Measurements from ENCODE around the gene PCGF6. TPM values are rescaled to one million over a fixed set of nuclear protein-coding genes. Genes with fewer than 3 reads are reported as not detected.
A peak's percentile ranks its signal among the peaks of the same experiment; 100 is the strongest.

Gene PCGF6
- total RNA-seq, 2 experiments from 2014 or later: 13.9 to 15.1 TPM

GRCh38 chr10:103307594-103307993, 43.3 kb downstream of the PCGF6 start:
- CTCF ChIA-PET: interaction anchor here (1.0 to 1.3 kb wide), 2 partner anchors 26 to 63 kb away, joined by 3 read pairs; no protein-coding TSS in a partner anchor
- no peaks in the 10 kb centered on the region for H3K27me3 Mint-ChIP-seq
- POLR2A ChIA-PET: no interaction called here
- no peak for DNase-seq
- no peaks in the 10 kb centered on the region for H3K4me1 Mint-ChIP-seq
- H3K27ac Mint-ChIP-seq: no peak overlapping the region
- H3K9me3 Mint-ChIP-seq: no peaks in the 10 kb centered on the region
- H3K4me3 Mint-ChIP-seq: no peak overlapping the region
- peaks cover 41% of the 10 kb centered on the region for H3K36me3 Mint-ChIP-seq (ENCODE audit: low read depth)

DNA sequence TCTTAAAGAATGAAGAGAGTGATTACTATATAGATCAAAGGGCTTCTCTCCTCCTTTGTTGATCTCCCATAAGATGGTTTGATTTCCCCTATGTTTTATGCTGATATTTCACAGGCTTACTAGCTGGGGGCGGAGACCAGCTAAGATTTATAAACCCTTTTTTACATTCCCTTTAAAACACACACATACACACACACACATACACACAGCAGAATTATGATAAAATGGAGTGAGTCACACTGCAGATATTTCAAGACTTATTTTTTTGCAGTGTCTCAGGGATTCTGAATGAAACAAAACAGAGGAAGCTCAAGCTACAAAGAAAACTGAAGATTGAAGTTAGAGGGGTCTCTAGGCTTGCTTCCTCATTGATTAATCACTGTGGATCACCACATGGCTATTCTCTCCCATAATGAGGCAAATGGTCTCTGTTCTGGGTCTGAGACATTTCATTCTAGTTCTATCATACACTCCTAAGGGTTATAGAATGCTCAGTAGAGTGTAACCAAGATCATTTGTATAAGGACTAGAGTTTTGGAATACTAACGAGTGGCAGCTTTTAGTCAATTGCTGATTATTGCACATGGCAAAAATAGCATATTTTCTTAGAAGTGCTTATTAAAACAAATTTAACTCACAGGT, 55.4 kb downstream of the PCGF6 start:
- Mint-ChIP-seq H3K27me3 (peaks cover 5% of the 10 kb centered on the region), H3K4me3 (no peak overlapping the region), H3K36me3 (ENCODE audit: low read depth) (no peaks in the 10 kb centered on the region), H3K9me3 (no peaks in the 10 kb centered on the region), H3K4me1 (peaks cover 4% of the 10 kb centered on the region), H3K27ac (no peak overlapping the region)
- CTCF ChIA-PET: no interaction called here
- no peak for DNase-seq
- POLR2A ChIA-PET: no interaction called here

GRCh38 chr10:103291588-103291987, 59.4 kb downstream of the PCGF6 start:
- POLR2A ChIA-PET: no interaction called here
- CTCF ChIA-PET: interaction anchor here (0.9 kb wide), 1 partner anchor 14 kb away, joined by 4 read pairs; the partner anchor contains the start of gene INA
- H3K4me1 Mint-ChIP-seq: no peaks in the 10 kb centered on the region
- H3K27ac Mint-ChIP-seq: no peak overlapping the region
- peaks cover 34% of the 10 kb centered on the region for H3K27me3 Mint-ChIP-seq
- DNase-seq: no peak
- H3K9me3 Mint-ChIP-seq: no peaks in the 10 kb centered on the region
- H3K4me3 Mint-ChIP-seq: no peak overlapping the region
- no peaks in the 10 kb centered on the region for H3K36me3 Mint-ChIP-seq (ENCODE audit: low read depth)

GRCh38 chr10:103287992-103288391, 62.9 kb downstream of the PCGF6 start:
- Mint-ChIP-seq H3K27ac (no peak overlapping the region), H3K4me1 (no peaks in the 10 kb centered on the region), H3K9me3 (no peaks in the 10 kb centered on the region), H3K36me3 (ENCODE audit: low read depth) (no peaks in the 10 kb centered on the region), H3K4me3 (no peak overlapping the region), H3K27me3 (peaks cover 43% of the 10 kb centered on the region)
- ChIA-PET POLR2A (no interaction called here), CTCF (no interaction called here)
- no peak for DNase-seq

DNA sequence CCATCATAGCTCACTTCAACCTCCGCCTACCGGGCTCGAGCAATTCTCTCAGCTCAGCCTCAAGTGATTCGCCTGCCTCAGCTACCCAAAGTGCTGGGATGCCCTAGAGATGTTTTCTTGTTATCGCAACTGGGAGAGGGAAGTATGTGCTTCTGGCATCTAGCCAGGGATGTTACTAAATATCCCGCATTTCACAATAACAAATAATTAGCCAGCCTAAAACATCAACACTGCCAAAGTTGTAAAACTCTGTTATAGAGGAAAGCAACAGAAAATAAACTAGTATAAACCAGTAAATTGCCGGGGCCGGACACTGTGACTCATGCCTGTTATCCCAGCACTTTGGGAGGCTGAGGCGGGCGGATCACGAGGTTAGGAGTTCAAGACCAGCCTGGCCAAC, 66.8 kb downstream of the PCGF6 start:
- Mint-ChIP-seq H3K4me3 (no peak overlapping the region), H3K4me1 (no peaks in the 10 kb centered on the region), H3K36me3 (ENCODE audit: low read depth) (no peaks in the 10 kb centered on the region), H3K27ac (no peak overlapping the region), H3K27me3 (peaks cover 64% of the 10 kb centered on the region), H3K9me3 (no peaks in the 10 kb centered on the region)
- no peak for DNase-seq
- ChIA-PET POLR2A (no interaction called here), CTCF (no interaction called here)

DNA sequence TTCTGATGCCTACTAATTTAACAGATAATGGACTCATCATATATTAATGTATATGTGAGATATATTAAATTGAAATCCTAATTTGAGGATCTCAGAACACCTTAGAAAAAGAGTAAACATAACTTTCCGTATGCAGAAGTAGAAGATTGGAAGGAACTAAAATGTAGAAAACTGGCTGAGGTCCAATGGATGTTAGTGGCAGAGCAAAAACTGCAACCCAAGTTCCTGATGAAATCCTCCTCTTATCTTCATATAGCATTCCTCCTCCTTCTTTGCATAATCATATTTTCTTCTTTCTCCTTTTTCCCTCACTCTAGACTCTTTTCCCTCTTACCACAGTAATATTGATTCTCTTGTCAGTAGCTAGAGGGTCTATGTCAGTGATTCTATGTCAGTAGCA, 68.0 kb downstream of the PCGF6 start:
- peaks cover 7% of the 10 kb centered on the region for H3K4me1 Mint-ChIP-seq
- CTCF ChIA-PET: no interaction called here
- POLR2A ChIA-PET: no interaction called here
- H3K36me3 Mint-ChIP-seq (ENCODE audit: low read depth): peaks cover 4% of the 10 kb centered on the region
- no peaks in the 10 kb centered on the region for H3K9me3 Mint-ChIP-seq
- no peak overlapping the region for H3K27ac Mint-ChIP-seq
- no peak overlapping the region for H3K4me3 Mint-ChIP-seq
- no peak for DNase-seq
- peaks cover 64% of the 10 kb centered on the region for H3K27me3 Mint-ChIP-seq

DNA sequence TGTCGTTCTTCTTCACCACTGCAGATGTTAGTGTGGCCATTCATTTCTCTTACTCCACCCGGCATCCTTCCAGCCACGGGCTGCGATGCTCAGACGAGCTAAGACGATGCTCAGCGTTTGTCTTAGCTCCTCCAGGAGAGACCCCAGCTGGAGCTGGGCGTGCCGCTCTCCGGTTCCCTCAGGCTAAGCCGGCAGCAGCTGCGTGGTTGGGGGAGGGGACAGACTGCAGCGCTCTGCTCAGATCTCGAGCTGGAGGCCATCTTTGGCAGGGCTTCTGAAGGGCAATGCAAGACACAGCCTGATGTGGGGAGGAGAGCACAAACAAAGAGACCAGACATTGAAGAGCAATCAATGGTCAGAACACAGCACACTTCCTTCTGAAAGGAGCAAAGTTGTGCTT, 69.2 kb downstream of the PCGF6 start:
- H3K36me3 Mint-ChIP-seq (ENCODE audit: low read depth): peaks cover 4% of the 10 kb centered on the region
- ChIA-PET CTCF (no interaction called here), POLR2A (interaction anchor here (1.1 kb wide), 1 partner anchor 89 kb away, joined by 3 read pairs; no protein-coding TSS in a partner anchor)
- peaks cover 64% of the 10 kb centered on the region for H3K27me3 Mint-ChIP-seq
- no peaks in the 10 kb centered on the region for H3K9me3 Mint-ChIP-seq
- peaks cover 10% of the 10 kb centered on the region for H3K4me1 Mint-ChIP-seq
- no peak overlapping the region for H3K4me3 Mint-ChIP-seq
- no peak overlapping the region for H3K27ac Mint-ChIP-seq
- no peak for DNase-seq

DNA sequence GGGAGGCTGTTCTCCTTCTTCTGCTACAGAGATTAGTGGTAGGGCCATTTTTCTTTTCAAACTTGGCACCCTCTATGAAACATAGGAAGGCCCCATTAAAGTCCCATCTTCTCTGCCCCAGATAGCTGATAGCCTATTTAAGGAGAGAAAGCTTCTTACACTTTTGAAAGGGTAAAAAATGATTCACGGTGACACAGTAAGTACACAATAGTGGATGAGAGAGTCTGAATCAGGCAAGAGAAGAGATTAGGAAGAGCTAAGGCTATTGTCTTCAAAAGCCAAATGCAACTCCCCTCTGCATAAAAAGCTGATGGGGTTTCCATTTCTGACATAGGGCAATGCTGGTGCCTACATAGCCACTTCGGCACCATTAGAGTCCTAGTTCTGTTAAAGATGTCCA, 70.4 kb downstream of the PCGF6 start:
- ChIA-PET POLR2A (interaction anchor here (1.1 to 1.4 kb wide), 2 partner anchors 25 to 88 kb away, joined by 3 read pairs; no protein-coding TSS in a partner anchor), CTCF (interaction anchor here (0.6 to 1.5 kb wide), 2 partner anchors 210 to 1096 kb away, joined by 3 read pairs; no protein-coding TSS in a partner anchor)
- Mint-ChIP-seq H3K4me3 (no peak overlapping the region), H3K9me3 (no peaks in the 10 kb centered on the region), H3K4me1 (peaks cover 14% of the 10 kb centered on the region), H3K27me3 (peaks cover 70% of the 10 kb centered on the region), H3K36me3 (ENCODE audit: low read depth) (peaks cover 4% of the 10 kb centered on the region), H3K27ac (no peak overlapping the region)
- no peak for DNase-seq

DNA sequence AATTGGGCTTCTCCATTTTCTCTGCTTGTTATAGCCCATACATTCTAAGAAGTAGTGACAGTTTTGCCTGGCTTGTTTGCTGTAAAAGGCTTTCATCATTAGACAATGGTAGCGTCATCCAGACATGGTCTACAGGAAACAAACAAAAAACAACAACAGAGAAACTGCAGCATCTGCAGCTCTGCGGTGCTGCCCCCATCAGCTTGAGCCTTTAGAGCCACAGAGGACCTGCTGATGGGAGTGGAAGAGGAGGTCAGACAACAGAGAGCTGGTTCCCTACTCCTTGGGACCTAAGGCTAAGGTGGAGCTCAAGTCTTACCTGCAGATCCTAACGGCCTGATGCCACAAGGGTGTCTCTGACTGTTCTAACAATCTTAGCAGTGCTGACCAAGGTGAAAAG, 70.9 kb downstream of the PCGF6 start:
- Mint-ChIP-seq H3K27me3 (peaks cover 75% of the 10 kb centered on the region), H3K36me3 (ENCODE audit: low read depth) (peaks cover 4% of the 10 kb centered on the region), H3K9me3 (no peaks in the 10 kb centered on the region), H3K4me3 (no peak overlapping the region), H3K4me1 (peaks cover 14% of the 10 kb centered on the region), H3K27ac (no peak overlapping the region)
- ChIA-PET POLR2A (interaction anchor here (1.4 to 1.6 kb wide), 2 partner anchors 15 to 25 kb away, joined by 3 to 4 read pairs; no protein-coding TSS in a partner anchor), CTCF (interaction anchor here (1.2 to 1.5 kb wide), 2 partner anchors 38 to 209 kb away, joined by 3 read pairs; no protein-coding TSS in a partner anchor)
- DNase-seq: no peak

DNA sequence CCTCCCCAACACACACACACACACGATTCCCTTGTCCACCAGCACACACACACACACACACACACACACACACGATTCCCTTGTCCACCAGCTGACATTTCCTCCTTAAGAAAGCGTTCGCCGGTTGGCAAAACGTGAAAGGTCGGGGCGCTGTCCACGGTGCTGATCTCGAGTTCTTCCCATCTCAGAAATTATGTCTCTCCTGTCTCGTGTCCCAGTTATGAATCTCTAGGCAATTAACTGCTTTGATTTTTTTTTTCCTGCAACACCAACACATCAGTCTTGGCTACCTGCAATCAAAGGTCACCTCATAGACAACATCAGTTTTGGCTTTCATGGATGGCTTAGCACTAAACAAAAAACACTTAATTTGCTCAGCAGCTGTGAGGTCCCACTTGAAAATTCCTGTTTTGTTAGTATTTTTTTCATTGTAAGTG, 72.1 kb downstream of the PCGF6 start:
- CTCF ChIA-PET: interaction anchor here (1.2 to 1.5 kb wide), 2 partner anchors 37 to 208 kb away, joined by 3 read pairs; no protein-coding TSS in a partner anchor
- H3K36me3 Mint-ChIP-seq (ENCODE audit: low read depth): peaks cover 4% of the 10 kb centered on the region
- H3K4me3 Mint-ChIP-seq: peak overlapping the region; percentile 47
- H3K4me1 Mint-ChIP-seq: peaks cover 14% of the 10 kb centered on the region
- no peaks in the 10 kb centered on the region for H3K9me3 Mint-ChIP-seq
- H3K27ac Mint-ChIP-seq: peak overlapping the region; percentile 56
- POLR2A ChIA-PET: interaction anchor here (1.6 kb wide), 1 partner anchor 13 kb away, joined by 4 read pairs; no protein-coding TSS in a partner anchor
- H3K27me3 Mint-ChIP-seq: peaks cover 72% of the 10 kb centered on the region
- DNase-seq: peak; percentile 59

- peaks cover 14% of the 10 kb centered on the region for H3K4me1 Mint-ChIP-seq
- no peaks in the 10 kb centered on the region for H3K9me3 Mint-ChIP-seq
- peaks cover 4% of the 10 kb centered on the region for H3K36me3 Mint-ChIP-seq (ENCODE audit: low read depth)
- ChIA-PET POLR2A (interaction anchor here (1.6 kb wide), 1 partner anchor 13 kb away, joined by 4 read pairs; no protein-coding TSS in a partner anchor), CTCF (no interaction called here)
- H3K27ac Mint-ChIP-seq: no peak overlapping the region
- no peak for DNase-seq
- H3K4me3 Mint-ChIP-seq: peak overlapping the region; percentile 47
- peaks cover 74% of the 10 kb centered on the region for H3K27me3 Mint-ChIP-seq
These were observed 72.5 kb downstream of the PCGF6 start for GRCh38 chr10:103278537-103278823.

GRCh38 chr10:103277713-103278536, 73.0 kb downstream of the PCGF6 start:
- CTCF ChIA-PET: interaction anchor here (0.7 to 2.2 kb wide), 5 partner anchors 14 to 360 kb away, joined by 3 to 5 read pairs (median 4); partner anchors contain the start of gene CNNM2
- POLR2A ChIA-PET: no interaction called here
- DNase-seq: no peak
- Mint-ChIP-seq H3K27me3 (peaks cover 70% of the 10 kb centered on the region), H3K27ac (no peak overlapping the region), H3K4me3 (no peak overlapping the region), H3K4me1 (peaks cover 14% of the 10 kb centered on the region), H3K36me3 (ENCODE audit: low read depth) (peaks cover 4% of the 10 kb centered on the region), H3K9me3 (no peaks in the 10 kb centered on the region)
